Activated CD8-positive, alpha-beta T cell treated with anti-CD3 and anti-CD28 coated beads for 36 hours (primary cell): ENCODE measurements around the gene IFI27L1. TPM values are rescaled to one million over a fixed set of nuclear protein-coding genes. Genes with fewer than 3 reads are reported as not detected.

Experiments used
- ATAC-seq: fragments of 200-7000 bp; cut with Tn5 transposase; one replicate; pipeline ENCODE4 v1.10.0; 2021; ENCODE audit warnings: mild to moderate bottlenecking, moderate library complexity
- CTCF ChIA-PET: fragments of 350-600 bp; sonication (Branson Sonifier 250); formaldehyde crosslinking; loops from one replicate; lab custom pipeline; 2021; ENCODE audit warnings: antibody characterized with exemption; lab: Charles Lee
- POLR2A ChIA-PET: fragments of 350-600 bp; sonication (Branson Sonifier 250); formaldehyde crosslinking; loops from one replicate; lab custom pipeline; 2021; ENCODE audit warnings: antibody characterized with exemption; lab: Charles Lee
- DNase-seq: peaks from one replicate; pipeline ENCODE4 v3.0.0-alpha.2; 2020
- H3K27ac Mint-ChIP-seq: one replicate; pipeline ENCODE4 v1.8.0; 2021; ENCODE audit warnings: mild to moderate bottlenecking, mixed read lengths
- H3K27me3 Mint-ChIP-seq: one replicate; pipeline ENCODE4 v1.8.0; 2021; ENCODE audit warnings: mixed read lengths
- H3K36me3 Mint-ChIP-seq: one replicate; pipeline ENCODE4 v1.8.0; 2021; ENCODE audit warnings: low read depth, mixed read lengths
- H3K4me1 Mint-ChIP-seq: one replicate; pipeline ENCODE4 v1.8.0; 2021; ENCODE audit warnings: low read depth, mixed read lengths
- H3K4me3 Mint-ChIP-seq: one replicate; pipeline ENCODE4 v1.8.0; 2021; ENCODE audit warnings: mild to moderate bottlenecking, moderate library complexity, mixed read lengths
- H3K9me3 Mint-ChIP-seq: one replicate; pipeline ENCODE4 v1.8.0; 2021; ENCODE audit warnings: mixed read lengths
- intact Hi-C: fragments of 100-400 bp; cut with micrococcal nuclease; formaldehyde crosslinking; loops from one replicate; pipeline ENCODE4 v1.10.0; 2022
- total RNA-seq, 2 experiments: library from RNA; stranded (reverse); gene quantifications; one replicate each; pipeline ENCODE4 v1.2.3, GENCODE V29; 2021
- TF ChIP-seq, protein P1 (sequence below): fragments of 200-600 bp; IDR thresholded peaks from one replicate; pipeline ENCODE4 v1.8.0; 2022; ENCODE audit warnings: antibody characterized with exemption, mild to moderate bottlenecking

Gene IFI27L1
- total RNA-seq, 2 experiments from 2014 or later: 21.9 to 23.3 TPM

DNA sequence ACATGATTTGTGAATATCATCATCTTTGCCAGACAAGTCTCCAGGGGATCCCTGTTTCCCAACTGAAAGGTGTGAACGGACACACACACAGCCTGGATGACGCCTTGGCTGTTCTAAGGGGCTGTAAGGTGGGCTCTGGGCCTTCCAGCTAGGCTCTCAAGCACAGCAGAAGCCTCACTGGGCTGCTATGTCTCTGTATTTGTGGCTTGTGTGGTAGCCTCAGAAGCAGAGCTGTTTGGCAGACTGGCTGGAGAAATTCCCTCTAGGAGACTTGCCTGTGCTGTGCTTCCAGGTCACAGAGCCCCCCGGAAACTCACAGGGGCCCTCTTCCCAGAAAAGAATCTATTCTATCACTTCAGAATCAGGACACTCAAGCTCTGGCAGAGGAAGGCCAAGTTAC is 33.5 kb upstream of the IFI27L1 start:
- H3K9me3 Mint-ChIP-seq: no peaks in the 10 kb centered on the region
- no peaks in the 10 kb centered on the region for H3K27me3 Mint-ChIP-seq
- H3K4me1 Mint-ChIP-seq: peaks cover 4% of the 10 kb centered on the region
- H3K36me3 Mint-ChIP-seq: peaks cover 49% of the 10 kb centered on the region
- H3K27ac Mint-ChIP-seq: no peak overlapping the region
- H3K4me3 Mint-ChIP-seq: no peak overlapping the region
- POLR2A ChIA-PET: interaction anchor here (2.4 kb wide), 1 partner anchor 34 kb away, joined by 9 read pairs; the partner anchor contains the start of genes DDX24 and IFI27L1
- CTCF ChIA-PET: interaction anchor here (0.6 to 5.0 kb wide), 5 partner anchors 12 to 1114 kb away, joined by 3 to 22 read pairs (median 3); no protein-coding TSS in a partner anchor
- no peak for ATAC-seq
- DNase-seq: no peak
- intact Hi-C loops: no loop called here
- TF ChIP-seq, protein P1, sequence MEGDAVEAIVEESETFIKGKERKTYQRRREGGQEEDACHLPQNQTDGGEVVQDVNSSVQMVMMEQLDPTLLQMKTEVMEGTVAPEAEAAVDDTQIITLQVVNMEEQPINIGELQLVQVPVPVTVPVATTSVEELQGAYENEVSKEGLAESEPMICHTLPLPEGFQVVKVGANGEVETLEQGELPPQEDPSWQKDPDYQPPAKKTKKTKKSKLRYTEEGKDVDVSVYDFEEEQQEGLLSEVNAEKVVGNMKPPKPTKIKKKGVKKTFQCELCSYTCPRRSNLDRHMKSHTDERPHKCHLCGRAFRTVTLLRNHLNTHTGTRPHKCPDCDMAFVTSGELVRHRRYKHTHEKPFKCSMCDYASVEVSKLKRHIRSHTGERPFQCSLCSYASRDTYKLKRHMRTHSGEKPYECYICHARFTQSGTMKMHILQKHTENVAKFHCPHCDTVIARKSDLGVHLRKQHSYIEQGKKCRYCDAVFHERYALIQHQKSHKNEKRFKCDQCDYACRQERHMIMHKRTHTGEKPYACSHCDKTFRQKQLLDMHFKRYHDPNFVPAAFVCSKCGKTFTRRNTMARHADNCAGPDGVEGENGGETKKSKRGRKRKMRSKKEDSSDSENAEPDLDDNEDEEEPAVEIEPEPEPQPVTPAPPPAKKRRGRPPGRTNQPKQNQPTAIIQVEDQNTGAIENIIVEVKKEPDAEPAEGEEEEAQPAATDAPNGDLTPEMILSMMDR: no peak

DNA sequence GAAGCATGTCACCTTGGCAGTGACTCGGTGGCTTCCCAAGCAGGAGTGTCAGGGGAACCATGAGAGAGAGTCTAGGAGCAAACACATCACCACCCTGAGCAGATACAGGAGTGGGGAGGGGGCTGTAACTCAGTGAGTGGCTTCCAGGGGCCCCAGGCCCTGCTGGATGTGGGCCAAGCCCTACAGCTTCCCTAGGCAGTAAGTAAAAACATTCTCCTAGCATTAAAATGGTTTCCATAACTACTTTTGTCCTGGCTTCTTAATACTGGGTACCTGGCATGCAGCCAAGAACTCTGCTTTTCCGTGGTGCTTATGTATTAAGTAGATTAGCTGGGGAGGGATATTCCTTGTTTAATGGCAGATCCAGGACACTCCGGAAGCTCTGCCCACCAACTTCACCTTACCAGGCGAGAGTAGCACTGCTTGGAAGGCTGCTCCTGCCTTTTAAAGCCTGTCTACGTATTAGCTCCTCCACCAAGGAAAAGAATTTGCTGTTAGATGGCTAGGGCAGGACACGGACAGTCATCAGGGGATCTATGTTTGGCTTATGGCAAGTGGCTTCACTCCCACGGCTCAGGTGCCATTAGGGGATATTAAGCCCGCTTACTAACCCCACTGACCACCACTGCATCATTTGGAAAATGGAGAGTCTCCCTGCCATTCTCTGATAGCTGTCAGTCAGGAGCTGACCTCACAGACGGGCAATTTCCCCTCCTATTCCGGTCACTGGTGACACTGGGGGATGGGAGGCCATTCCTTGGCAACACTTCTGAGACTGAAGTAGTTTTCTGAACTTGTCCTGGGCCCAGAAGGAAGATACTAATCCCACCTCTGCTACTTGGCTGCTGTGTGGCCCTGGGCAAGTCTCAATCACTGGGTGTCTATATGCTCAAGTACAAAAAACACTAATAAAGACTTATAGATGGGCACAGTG is 32.2 kb upstream of the IFI27L1 start:
- intact Hi-C loops: no loop called here
- TF ChIP-seq, protein P1: no peak
- POLR2A ChIA-PET: interaction anchor here (0.7 to 2.6 kb wide), 2 partner anchors 10 to 57 kb away, joined by 3 to 7 read pairs; no protein-coding TSS in a partner anchor
- Mint-ChIP-seq H3K9me3 (no peaks in the 10 kb centered on the region), H3K4me1 (peaks cover 5% of the 10 kb centered on the region), H3K27me3 (no peaks in the 10 kb centered on the region), H3K4me3 (no peak overlapping the region), H3K36me3 (peaks cover 57% of the 10 kb centered on the region), H3K27ac (no peak overlapping the region)
- ATAC-seq (no peak), DNase-seq (no peak)
- CTCF ChIA-PET: interaction anchor here (1.0 to 5.0 kb wide), 3 partner anchors 13 to 132 kb away, joined by 3 to 22 read pairs (median 9); no protein-coding TSS in a partner anchor

DNA sequence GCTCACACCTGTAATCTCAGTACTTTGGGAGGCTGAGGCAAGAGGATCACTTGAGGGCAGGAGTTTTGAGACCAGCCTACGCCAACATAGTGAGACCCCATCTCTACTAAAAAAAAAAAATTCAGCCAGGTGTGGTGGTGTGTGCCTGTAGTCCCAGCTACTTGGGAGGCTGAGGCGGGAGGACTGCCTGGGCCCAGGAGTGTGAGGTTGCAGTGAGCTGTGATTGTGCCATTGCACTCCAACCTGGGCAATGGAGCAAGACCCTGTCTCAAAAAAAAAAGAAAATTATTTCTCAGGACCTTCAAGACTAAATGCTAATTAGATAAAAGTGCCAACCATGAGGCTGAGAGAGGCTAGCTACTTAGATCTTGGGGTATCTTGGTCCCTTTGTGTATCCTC is 31.5 kb upstream of the IFI27L1 start:
- Mint-ChIP-seq H3K36me3 (peaks cover 64% of the 10 kb centered on the region), H3K9me3 (no peaks in the 10 kb centered on the region), H3K4me1 (peaks cover 5% of the 10 kb centered on the region), H3K27me3 (no peaks in the 10 kb centered on the region), H3K27ac (no peak overlapping the region), H3K4me3 (no peak overlapping the region)
- ChIA-PET POLR2A (interaction anchor here (2.6 kb wide), 1 partner anchor 9 kb away, joined by 7 read pairs; no protein-coding TSS in a partner anchor), CTCF (interaction anchor here (5.0 kb wide), 1 partner anchor 14 kb away, joined by 22 read pairs; no protein-coding TSS in a partner anchor)
- TF ChIP-seq, protein P1: no peak
- intact Hi-C loops: no loop called here
- ATAC-seq (no peak), DNase-seq (no peak)

DNA sequence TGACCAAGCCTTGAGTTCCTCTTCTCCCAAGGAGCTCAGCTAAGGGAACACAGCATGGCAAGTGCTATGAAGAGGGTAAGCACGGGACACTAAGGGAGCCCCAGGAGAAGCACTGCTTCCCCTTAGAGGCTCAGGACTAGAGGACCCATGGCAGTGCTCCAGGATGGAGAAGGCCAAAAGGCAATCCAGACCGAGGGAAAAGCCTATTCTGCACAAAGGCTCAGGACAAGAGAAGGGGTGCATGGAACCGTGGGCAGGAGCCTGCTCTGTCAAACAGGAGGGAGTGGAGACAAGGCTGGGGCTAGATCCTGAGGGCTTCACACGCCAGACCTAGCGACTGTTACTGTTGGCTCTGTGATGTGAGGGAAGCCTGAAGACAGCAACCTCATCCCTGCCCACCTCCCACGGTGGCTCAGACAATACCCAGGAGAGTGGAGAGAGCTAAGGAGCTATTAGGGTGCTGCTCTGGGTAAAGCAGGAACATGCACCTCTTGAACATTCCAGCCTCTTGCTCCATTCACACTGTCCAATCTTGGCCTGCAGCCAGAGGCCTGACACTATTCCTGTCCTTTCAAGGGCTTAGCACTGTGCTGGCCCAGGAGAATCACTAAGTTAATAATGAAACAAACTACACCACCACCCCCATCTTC is 30.8 kb upstream of the IFI27L1 start:
- Mint-ChIP-seq H3K36me3 (peaks cover 67% of the 10 kb centered on the region), H3K27me3 (no peaks in the 10 kb centered on the region), H3K4me3 (no peak overlapping the region), H3K9me3 (no peaks in the 10 kb centered on the region), H3K4me1 (peaks cover 7% of the 10 kb centered on the region), H3K27ac (no peak overlapping the region)
- POLR2A ChIA-PET: interaction anchor here (0.5 to 2.6 kb wide), 2 partner anchors 9 to 212 kb away, joined by 3 to 7 read pairs; no protein-coding TSS in a partner anchor
- ATAC-seq: no peak
- intact Hi-C loops: no loop called here
- CTCF ChIA-PET: interaction anchor here (0.8 to 5.0 kb wide), 4 partner anchors 15 to 131 kb away, joined by 3 to 22 read pairs (median 4); no protein-coding TSS in a partner anchor
- TF ChIP-seq, protein P1: no peak
- no peak for DNase-seq
